HG02885 (cell line): ENCODE measurements around the gene MYBL2.
A peak's percentile ranks its signal among the peaks of the same experiment; 100 is the strongest.

Experiments used
- ATAC-seq: cut with Tn5 transposase; IDR thresholded peaks from one replicate; pipeline ENCODE4 v1.9.1; 2021; ENCODE audit warnings: mild to moderate bottlenecking; ENCODE audit not compliant: unreplicated experiment, poor library complexity

MYBL2 gene

DNA sequence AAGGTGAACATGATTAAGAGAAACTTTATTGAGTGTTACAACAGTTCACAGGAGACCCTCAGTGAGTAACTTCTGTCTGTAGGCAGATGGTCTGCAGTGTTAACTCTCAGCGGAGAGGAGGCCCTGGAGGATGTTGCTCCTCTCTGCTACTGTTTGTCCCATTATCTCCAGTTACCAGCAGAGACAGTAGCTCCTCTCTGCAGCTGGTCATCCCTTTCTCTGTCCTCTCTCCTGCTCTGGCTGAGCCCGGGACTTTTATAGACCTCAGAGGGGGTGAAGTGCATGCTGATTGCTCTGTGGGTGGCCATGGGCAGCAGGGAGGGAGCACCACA lies 54.1 kb downstream of the MYBL2 start:
- no peak for ATAC-seq

- ATAC-seq = no peak
Measured at GRCh38 chr20:43721429-43722152, 54.7 kb downstream of the MYBL2 start.

GRCh38 chr20:43722153-43722505 lies 55.2 kb downstream of the MYBL2 start:
- no peak for ATAC-seq

GRCh38 chr20:43723186-43723585 lies 56.3 kb downstream of the MYBL2 start:
- no peak for ATAC-seq

DNA sequence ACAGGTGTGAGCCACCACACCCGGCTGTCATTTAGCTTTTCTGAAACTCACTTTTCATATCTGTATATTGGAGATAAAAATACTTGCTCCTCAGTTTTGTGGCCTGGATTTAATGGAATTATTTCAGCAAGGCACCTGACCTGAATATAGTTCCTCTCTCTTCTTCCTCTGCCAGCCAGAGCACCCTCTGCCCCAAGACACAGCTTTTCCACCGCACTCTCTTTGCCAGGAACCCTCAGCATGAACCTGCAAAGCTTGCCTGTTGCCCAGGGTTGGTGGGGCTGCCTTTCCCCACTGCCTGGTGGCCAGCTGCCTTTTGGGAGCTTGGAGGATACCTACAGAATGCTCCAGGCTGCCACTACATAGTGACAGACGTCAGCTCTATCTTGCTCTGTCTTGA lies 56.8 kb downstream of the MYBL2 start:
- ATAC-seq = no peak

DNA sequence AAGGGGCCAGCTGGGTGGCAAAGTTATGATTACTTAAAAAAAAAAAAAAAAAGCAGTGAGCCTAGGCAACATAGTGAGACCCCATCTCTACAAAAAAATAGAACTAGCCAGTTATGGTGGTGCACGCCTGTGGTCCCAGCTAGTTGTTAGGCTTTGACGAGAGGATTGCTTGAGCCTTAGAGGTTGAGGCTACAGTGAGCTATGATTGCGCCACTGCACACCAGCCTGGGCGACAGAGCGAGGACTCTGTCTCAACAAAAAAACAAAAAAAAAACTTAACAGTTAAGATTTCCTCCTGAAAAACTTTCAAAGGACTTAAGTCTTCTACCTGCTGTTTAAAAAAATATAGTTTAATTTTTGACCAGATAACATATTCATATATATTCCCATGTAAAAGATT lies 57.5 kb downstream of the MYBL2 start:
- no peak for ATAC-seq

DNA sequence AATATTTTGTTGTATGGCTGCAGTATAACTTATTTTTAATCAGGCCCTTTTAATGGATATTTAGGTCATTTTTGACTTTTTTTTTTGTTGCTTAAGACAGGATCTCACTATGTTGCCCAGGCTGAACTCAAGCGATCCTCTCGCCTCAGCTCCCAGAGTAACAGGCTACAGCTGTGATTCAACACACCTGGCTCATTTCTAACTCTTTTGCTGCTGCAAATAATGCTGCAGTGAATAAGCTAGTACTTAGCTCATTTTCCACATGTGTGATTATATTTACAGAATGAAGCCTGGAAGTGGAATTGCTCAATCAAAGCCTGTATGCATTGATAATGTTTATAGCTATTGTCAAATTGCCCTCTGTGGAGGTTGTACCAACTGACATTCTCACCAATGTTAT lies 58.8 kb downstream of the MYBL2 start:
- ATAC-seq = no peak

GRCh38 chr20:43726333-43726732 lies 59.4 kb downstream of the MYBL2 start:
- no peak for ATAC-seq

DNA sequence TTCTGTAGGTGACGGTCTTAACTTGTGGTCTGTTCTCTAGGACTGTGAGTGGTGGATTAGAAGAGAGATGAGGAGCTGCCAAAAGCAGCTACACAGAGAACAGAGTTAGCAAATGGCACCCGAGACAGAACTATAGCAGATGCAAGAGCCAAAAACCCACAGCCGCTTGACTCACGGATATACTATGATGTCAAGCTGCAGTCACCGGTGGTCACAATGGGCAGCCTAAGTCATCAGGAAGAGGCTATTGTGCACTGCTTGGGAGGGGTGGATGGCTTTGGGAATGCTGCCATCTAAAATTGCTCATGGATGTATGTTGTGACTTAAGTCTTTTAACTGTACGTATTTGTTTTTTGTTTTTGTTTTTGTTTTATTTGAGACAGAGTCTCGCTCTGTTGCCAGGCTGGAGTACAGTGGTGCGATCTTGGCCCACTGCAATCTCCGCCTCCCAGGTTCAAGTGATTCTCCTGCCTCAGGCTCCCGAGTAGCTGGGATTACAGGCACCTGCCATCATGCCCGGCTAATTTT lies 60.0 kb downstream of the MYBL2 start, which contains the start of gene GTSF1L:
Gene GTSF1L, minus strand, starts transcription at position 192 of the 528 bp plus-strand sequence. CDS start 308 bp downstream, outside the sequence.
- ATAC-seq = no peak

DNA sequence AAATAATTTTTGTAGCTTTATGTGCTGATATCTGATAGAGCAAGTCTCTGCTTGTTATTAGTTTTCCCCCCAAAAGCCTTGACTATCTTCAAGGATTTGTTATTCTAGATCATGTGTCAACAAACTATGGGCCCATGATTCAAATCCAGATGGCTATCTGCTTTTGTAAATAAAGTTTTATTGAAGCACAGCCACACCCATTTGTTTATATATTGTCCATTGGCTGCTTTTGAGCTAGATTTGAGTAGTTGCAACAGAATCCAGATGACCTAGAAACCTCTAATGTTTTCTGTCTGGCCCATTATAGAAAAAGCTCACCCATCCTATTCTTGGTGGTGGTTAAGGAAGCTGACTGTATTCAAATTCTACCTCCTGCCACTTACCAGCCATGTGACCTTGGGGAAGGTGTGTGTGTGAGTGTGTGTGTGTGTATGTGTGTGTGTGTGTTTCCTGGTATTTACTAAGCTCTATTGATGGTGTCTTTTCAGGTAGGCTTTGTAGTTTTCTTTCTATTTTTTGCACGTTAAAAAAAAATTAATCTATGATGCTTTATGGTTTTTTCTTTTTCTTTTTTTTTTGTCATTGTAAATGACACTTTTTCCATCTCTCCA lies 61.2 kb downstream of the MYBL2 start:
- peak; percentile 47 for ATAC-seq

DNA sequence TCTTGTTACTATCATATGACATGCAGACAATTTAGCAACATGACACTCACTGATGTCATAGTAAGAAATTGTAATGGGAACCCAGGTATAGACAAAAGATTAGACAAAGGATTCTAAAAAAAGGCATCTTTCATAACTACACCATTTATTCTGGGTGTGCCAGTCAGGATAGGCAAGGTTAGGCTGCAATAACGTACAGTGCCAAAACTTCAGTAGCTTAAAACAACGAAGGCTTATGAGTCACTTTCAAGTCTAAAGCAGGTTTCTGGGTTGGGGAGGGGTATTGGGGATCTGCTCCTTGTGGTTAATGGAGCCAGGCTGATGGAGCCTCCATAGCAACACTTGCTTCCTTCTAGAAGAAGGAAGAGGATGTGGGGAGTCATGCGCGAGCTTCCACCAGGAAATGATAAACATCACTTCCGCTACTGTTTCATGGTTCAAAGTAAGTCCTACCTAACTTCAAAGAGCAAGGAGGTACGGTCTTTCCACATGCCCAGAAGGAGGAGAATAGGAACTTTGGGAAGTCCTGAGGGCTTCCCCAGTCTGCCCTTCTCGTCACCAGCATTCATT lies 61.9 kb downstream of the MYBL2 start:
- ATAC-seq = no peak

DNA sequence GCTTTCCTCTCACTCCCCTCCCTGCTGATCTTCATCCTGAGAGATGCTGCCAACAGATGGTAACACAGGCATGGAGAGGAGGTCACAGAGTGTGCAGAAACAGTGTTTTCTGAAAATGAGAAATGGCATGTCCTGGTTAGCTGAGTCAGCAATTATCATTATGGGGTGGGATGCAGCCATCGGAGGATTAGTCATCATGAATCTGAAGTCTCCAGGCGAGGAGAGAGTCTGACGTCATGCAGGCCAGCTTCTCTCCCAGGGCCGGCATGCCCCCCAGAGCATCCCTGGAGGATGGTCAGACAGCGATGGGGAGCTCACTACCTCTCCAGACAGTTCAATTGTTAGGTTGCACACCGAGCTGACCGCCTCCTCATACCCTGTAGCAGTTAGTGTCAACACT lies 64.6 kb downstream of the MYBL2 start:
- ATAC-seq = no peak

DNA sequence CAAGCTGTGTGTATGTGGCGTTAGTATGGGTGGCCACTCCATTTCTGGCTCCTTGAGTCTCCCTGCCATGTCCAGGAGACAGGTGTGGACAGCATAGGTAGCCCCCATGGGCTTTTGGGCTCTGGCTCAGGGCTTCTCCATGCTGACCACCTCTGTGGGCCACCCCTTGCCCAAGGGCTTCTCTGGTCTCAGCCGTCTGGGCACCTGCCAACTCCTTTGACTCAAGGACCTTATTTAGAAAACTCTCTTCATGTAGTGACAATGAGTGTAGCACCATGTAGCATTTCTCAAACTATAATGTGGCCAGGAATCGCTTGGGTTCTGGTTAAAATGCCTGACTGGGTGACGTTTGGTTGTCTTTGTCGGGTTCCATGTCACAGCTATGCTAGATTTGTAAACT lies 65.0 kb downstream of the MYBL2 start:
- ATAC-seq = no peak

DNA sequence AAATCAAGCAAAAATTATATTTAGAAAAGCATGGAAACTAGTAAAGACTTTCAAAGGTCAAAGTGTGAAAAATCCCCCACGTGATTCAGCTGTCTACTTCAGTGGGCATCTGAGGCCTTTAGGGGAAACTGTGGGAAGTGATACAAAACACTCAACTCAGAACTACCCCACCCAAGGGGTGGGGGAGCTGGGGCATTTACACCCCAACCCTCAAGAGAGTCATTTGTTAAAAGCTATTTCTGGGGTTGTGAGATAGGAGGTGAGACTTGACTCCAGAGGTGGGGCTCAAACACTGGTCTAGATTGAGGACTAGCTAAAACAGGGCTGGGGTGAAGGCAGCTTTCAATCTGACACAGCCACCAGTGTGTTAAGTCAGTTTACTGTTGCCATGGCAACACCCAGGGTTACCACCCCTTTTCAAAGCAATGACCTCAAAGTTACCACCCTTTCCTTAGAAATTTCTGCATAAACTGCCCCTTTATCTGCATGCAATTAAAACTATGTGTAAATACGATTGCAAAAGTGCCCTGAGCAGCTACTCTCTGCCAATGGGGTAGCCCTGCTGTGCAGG lies 69.8 kb downstream of the MYBL2 start:
- peak; percentile 80 for ATAC-seq

GRCh38 chr20:43737925-43738324 lies 71.0 kb downstream of the MYBL2 start:
- ATAC-seq = no peak

GRCh38 chr20:43739148-43739749 lies 72.3 kb downstream of the MYBL2 start:
- ATAC-seq = no peak

GRCh38 chr20:43740642-43741041 lies 73.7 kb downstream of the MYBL2 start:
- ATAC-seq = no peak

DNA sequence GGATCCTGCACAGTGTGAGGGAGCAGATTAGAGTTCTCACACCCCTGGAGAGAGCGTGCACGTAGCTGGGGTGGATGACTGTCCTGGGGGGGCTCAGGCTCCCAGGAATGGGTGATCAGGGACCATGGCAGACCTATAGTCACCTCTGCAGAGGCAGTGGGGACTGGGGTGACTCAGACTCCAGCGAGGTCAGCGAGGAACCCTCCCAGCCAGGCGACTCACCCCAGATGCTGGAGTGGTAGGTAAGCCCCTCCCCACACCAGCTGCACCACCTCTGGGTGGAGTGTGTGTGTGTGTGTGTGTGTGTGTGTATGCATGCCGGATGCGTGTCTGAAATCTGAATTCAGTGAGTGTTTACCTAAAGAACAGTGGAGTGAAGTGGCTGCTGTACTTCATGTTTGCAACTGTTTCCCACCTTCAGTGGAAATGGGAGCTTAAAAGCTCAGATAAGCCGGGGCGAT lies 77.3 kb downstream of the MYBL2 start:
- ATAC-seq = no peak

GRCh38 chr20:43744966-43745730 lies 78.2 kb downstream of the MYBL2 start:
- no peak for ATAC-seq
